Esophagus muscularis mucosa (tissue), 4 donors: ENCODE results near the gene DNAH17. TPM values are rescaled to one million over a fixed set of nuclear protein-coding genes. Genes with fewer than 3 reads are reported as not detected.

Source experiments
- DNase-seq: peaks from one replicate; pipeline ENCODE4 v3.0.0-alpha.2; 2017; ENCODE audit errors: extremely low spot score
- H3K27ac ChIP-seq, 4 donors: fragments of 200-600 bp; sonication (generic); replicated peaks in 1 of 4; 1 replicate in 3 of 4; 2 replicates in 1 of 4; pipeline ENCODE4 v1.5.1; 2016 to 2019; ENCODE audit warnings: mild to moderate bottlenecking in 1 of 4
- H3K27me3 ChIP-seq, 4 donors: fragments of 200-600 bp; sonication (generic); one replicate each; pipeline versions ENCODE4 v1.5.1 to v1.6.0; 2016 to 2019
- H3K36me3 ChIP-seq, 4 donors: fragments of 200-600 bp; sonication (generic); one replicate each; pipeline ENCODE4 v1.5.1; 2016 to 2019
- H3K4me1 ChIP-seq, 4 donors: fragments of 200-600 bp; sonication (generic); one replicate each; pipeline ENCODE4 v1.5.1; 2016 to 2019
- H3K4me3 ChIP-seq, 4 donors: fragments of 200-600 bp; sonication (generic); 1 replicate in 2 of 4; 2 replicates in 2 of 4; pipeline ENCODE4 v1.5.1; 2016 to 2019; ENCODE audit warnings: mild to moderate bottlenecking in 4 of 4, moderate library complexity in 1 of 4
- H3K9me3 ChIP-seq, 4 donors: fragments of 200-600 bp; sonication (generic); 1 replicate in 3 of 4; 2 replicates in 1 of 4; pipeline ENCODE4 v1.5.1; 2016 to 2019
- CTCF ChIP-seq, 3 experiments: fragments of 200-600 bp in 2 of 3; fragments of 450-650 bp in 1 of 3; sonication (generic) in 2 of 3; IDR thresholded peaks; one replicate each; pipeline ENCODE4 v1.5.1; 2017 to 2019; ENCODE audit warnings: antibody characterized with exemption in 3 of 3, mild to moderate bottlenecking in 2 of 3, moderate library complexity in 1 of 3
- EP300 ChIP-seq: sonication (generic); formaldehyde crosslinking; IDR thresholded peaks from one replicate; pipeline ENCODE4 v1.6.1; 2017; ENCODE audit warnings: antibody characterized with exemption
- POLR2A ChIP-seq: fragments of 450-650 bp; IDR thresholded peaks from one replicate; pipeline ENCODE4 v1.6.1; 2017; ENCODE audit warnings: antibody characterized with exemption, moderate library complexity, mild to moderate bottlenecking, low read depth
- POLR2AphosphoS5 ChIP-seq, 2 donors: sonication (generic); formaldehyde crosslinking; IDR thresholded peaks; one replicate each; pipeline ENCODE4 v1.6.1; 2017; ENCODE audit warnings: antibody characterized with exemption in 2 of 2
- WGBS: methylation state at CpG from one replicate; pipeline ENCODE4 v1.1.5; 2018; 5-methylcytosine and 5-hydroxymethylcytosine counted together
- intact Hi-C: fragments of 100-400 bp; cut with DNase I; formaldehyde crosslinking; loops from one replicate; pipeline ENCODE4 v1.15.1; 2023
- total RNA-seq, 4 donors: library from RNA; depleted of rRNA; stranded (reverse); fragments of >200 nt; gene quantifications; one replicate each; pipeline versions ENCODE4 v1.1.0 to v1.2.1, GENCODE V29; 2016

The DNAH17 gene
- total RNA-seq, 4 donors from 2014 or later = not detected

- Histone ChIP-seq H3K4me1 (no peaks in the 10 kb centered on the region), H3K27ac (no peak overlapping the region), H3K4me3 (no peak overlapping the region), H3K36me3 (no peaks in the 10 kb centered on the region), H3K9me3 (no peaks in the 10 kb centered on the region), H3K27me3 (no peaks in the 10 kb centered on the region)
- intact Hi-C loops = no loop called here
- DNase-seq = no peak
- no peak for TF ChIP-seq POLR2AphosphoS5 (IDR thresholded peaks at IDR 0.05)
- TF ChIP-seq POLR2A = no peak
- no peak for TF ChIP-seq EP300
- no peak for TF ChIP-seq CTCF (IDR thresholded peaks at IDR 0.05)
- 70% methylated on average over 18 of the region's 20 CpGs for WGBS
These were observed 126.4 kb downstream of the DNAH17 start for GRCh38 chr17:78450696-78451345.

- H3K36me3 ChIP-seq = no peaks in the 10 kb centered on the region
- H3K9me3 ChIP-seq = no peaks in the 10 kb centered on the region
- DNase-seq = no peak
- no peaks in the 10 kb centered on the region for H3K27me3 ChIP-seq
- TF ChIP-seq POLR2A (no peak), POLR2AphosphoS5 (IDR thresholded peaks at IDR 0.05) (no peak), CTCF (IDR thresholded peaks at IDR 0.05) (no peak), EP300 (no peak)
- 90% methylated on average over 13 of the region's 14 CpGs for WGBS
- H3K27ac ChIP-seq = no peak overlapping the region
- H3K4me1 ChIP-seq = no peaks in the 10 kb centered on the region
- H3K4me3 ChIP-seq = no peak overlapping the region
- intact Hi-C loops = no loop called here
These were observed 127.1 kb downstream of the DNAH17 start for GRCh38 chr17:78449983-78450595.

- TF ChIP-seq POLR2AphosphoS5 (IDR thresholded peaks at IDR 0.05) (no peak), CTCF (IDR thresholded peaks at IDR 0.05) (no peak), POLR2A (no peak), EP300 (no peak)
- whole genome bisulfite sequencing = 87% methylated on average over 5 of the region's 5 CpGs
- intact Hi-C loops = no loop called here
These were observed 128.7 kb downstream of the DNAH17 start for GRCh38 chr17:78448356-78448993.

GRCh38 chr17:78446833-78447232 lies 130.4 kb downstream of the DNAH17 start:
- Histone ChIP-seq H3K9me3 (no peaks in the 10 kb centered on the region), H3K36me3 (no peaks in the 10 kb centered on the region), H3K27ac (no peak overlapping the region), H3K4me3 (no peak overlapping the region), H3K27me3 (no peaks in the 10 kb centered on the region), H3K4me1 (peaks cover 0 to 4% (median 0%) of the 10 kb centered on the region in 4 donors)
- TF ChIP-seq EP300 = no peak
- no peak for TF ChIP-seq POLR2A
- no peak for TF ChIP-seq POLR2AphosphoS5 (IDR thresholded peaks at IDR 0.05)
- no peak for TF ChIP-seq CTCF (IDR thresholded peaks at IDR 0.05)
- no peak for DNase-seq
- intact Hi-C loops = no loop called here
- 100% methylated on average over 7 of the region's 7 CpGs for WGBS

More at GRCh38 chr17:78448356-78448993, 128.7 kb downstream of the DNAH17 start:
- no peak overlapping the region for H3K27ac ChIP-seq
- H3K9me3 ChIP-seq = no peaks in the 10 kb centered on the region
- no peaks in the 10 kb centered on the region for H3K36me3 ChIP-seq
- no peaks in the 10 kb centered on the region for H3K27me3 ChIP-seq
- H3K4me3 ChIP-seq = no peak overlapping the region
- no peak for DNase-seq
- no peaks in the 10 kb centered on the region for H3K4me1 ChIP-seq
